ENCODE measurements around the gene ADAMTS9. TPM values are rescaled to one million over a fixed set of nuclear protein-coding genes. Genes with fewer than 3 reads are reported as not detected.

Gene ADAMTS9
- total and polyA plus RNA-seq, 2 experiments from 2014 or later = 0.31 to 0.81 TPM

DNA sequence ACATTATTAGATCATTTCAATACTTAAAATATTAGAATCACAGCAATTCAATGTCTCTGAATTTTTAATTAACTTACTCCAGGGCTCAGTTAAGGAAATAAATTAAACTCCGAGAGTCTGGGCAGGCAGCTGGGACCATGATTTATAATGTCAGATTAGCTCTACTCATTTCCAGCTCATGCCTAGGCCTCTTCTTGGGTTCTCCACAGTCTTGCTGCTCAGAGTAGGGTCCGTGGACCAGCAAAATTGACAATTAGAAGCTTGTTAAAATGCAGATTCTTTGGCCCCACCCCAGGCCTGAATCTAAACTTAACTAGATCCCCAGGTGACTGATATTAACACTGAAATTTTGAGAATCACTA, 28.2 kb downstream of the ADAMTS9 start:
- DNase-seq (ENCODE audit: low spot score) = no peak
- no peak for ATAC-seq
- H3F3A ChIP-seq (replicated peaks; ENCODE audit: low read depth) = no peaks in the 10 kb centered on the region
- H3K36me3 ChIP-seq (ENCODE audit: insufficient read depth) = no peaks in the 10 kb centered on the region
- H3K4me1 ChIP-seq (ENCODE audit: insufficient read depth) = no peaks in the 10 kb centered on the region
- H3K9me3 Mint-ChIP-seq = no peaks in the 10 kb centered on the region
- no peak overlapping the region for H2AFZ ChIP-seq
- no peak overlapping the region for H3K4me3 ChIP-seq
- no peak overlapping the region for H3K27ac Mint-ChIP-seq
- H3K27ac ChIP-seq (ENCODE audit: low read depth) = no peak overlapping the region
- H3K27me3 ChIP-seq (ENCODE audit: insufficient read depth) = no peaks in the 10 kb centered on the region
- no peak overlapping the region for H3K4me3 Mint-ChIP-seq
- H3K36me3 Mint-ChIP-seq (ENCODE audit: low read depth) = no peaks in the 10 kb centered on the region
- TF ChIP-seq, protein P1, sequence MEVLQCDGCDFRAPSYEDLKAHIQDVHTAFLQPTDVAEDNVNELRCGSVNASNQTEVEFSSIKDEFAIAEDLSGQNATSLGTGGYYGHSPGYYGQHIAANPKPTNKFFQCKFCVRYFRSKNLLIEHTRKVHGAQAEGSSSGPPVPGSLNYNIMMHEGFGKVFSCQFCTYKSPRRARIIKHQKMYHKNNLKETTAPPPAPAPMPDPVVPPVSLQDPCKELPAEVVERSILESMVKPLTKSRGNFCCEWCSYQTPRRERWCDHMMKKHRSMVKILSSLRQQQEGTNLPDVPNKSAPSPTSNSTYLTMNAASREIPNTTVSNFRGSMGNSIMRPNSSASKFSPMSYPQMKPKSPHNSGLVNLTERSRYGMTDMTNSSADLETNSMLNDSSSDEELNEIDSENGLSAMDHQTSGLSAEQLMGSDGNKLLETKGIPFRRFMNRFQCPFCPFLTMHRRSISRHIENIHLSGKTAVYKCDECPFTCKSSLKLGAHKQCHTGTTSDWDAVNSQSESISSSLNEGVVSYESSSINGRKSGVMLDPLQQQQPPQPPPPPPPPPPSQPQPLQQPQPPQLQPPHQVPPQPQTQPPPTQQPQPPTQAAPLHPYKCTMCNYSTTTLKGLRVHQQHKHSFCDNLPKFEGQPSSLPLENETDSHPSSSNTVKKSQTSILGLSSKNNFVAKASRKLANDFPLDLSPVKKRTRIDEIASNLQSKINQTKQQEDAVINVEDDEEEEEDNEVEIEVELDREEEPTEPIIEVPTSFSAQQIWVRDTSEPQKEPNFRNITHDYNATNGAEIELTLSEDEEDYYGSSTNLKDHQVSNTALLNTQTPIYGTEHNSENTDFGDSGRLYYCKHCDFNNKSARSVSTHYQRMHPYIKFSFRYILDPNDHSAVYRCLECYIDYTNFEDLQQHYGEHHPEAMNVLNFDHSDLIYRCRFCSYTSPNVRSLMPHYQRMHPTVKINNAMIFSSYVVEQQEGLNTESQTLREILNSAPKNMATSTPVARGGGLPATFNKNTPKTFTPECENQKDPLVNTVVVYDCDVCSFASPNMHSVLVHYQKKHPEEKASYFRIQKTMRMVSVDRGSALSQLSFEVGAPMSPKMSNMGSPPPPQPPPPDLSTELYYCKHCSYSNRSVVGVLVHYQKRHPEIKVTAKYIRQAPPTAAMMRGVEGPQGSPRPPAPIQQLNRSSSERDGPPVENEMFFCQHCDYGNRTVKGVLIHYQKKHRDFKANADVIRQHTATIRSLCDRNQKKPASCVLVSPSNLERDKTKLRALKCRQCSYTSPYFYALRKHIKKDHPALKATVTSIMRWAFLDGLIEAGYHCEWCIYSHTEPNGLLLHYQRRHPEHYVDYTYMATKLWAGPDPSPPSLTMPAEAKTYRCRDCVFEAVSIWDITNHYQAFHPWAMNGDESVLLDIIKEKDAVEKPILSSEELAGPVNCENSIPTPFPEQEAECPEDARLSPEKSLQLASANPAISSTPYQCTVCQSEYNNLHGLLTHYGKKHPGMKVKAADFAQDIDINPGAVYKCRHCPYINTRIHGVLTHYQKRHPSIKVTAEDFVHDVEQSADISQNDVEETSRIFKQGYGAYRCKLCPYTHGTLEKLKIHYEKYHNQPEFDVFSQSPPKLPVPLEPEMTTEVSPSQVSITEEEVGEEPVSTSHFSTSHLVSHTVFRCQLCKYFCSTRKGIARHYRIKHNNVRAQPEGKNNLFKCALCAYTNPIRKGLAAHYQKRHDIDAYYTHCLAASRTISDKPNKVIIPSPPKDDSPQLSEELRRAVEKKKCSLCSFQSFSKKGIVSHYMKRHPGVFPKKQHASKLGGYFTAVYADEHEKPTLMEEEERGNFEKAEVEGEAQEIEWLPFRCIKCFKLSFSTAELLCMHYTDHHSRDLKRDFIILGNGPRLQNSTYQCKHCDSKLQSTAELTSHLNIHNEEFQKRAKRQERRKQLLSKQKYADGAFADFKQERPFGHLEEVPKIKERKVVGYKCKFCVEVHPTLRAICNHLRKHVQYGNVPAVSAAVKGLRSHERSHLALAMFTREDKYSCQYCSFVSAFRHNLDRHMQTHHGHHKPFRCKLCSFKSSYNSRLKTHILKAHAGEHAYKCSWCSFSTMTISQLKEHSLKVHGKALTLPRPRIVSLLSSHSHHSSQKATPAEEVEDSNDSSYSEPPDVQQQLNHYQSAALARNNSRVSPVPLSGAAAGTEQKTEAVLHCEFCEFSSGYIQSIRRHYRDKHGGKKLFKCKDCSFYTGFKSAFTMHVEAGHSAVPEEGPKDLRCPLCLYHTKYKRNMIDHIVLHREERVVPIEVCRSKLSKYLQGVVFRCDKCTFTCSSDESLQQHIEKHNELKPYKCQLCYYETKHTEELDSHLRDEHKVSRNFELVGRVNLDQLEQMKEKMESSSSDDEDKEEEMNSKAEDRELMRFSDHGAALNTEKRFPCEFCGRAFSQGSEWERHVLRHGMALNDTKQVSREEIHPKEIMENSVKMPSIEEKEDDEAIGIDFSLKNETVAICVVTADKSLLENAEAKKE (CRISPR knock-in tag; IDR thresholded peaks at IDR 0.05) = no peak
- TF ChIP-seq JUNB (IDR thresholded peaks at IDR 0.05; ENCODE audit: unreplicated experiment) (no peak), STAT1 (IDR thresholded peaks at IDR 0.05; ENCODE audit: unreplicated experiment) (no peak), ZNF331 (CRISPR knock-in tag; IDR thresholded peaks at IDR 0.05; ENCODE audit: low read depth) (no peak), CREB1 (CRISPR knock-in tag; IDR thresholded peaks at IDR 0.05; ENCODE audit: low read depth) (no peak), ZNF114 (CRISPR knock-in tag; IDR thresholded peaks at IDR 0.05) (no peak), NANOG (IDR thresholded peaks at IDR 0.05; ENCODE audit: borderline replicate concordance) (no peak), EZH2 (IDR thresholded peaks at IDR 0.05; ENCODE audit: low read depth, unreplicated experiment) (no peak), POLR2AphosphoS5 (IDR thresholded peaks at IDR 0.05; ENCODE audit: low read depth) (no peak), EZH2phosphoT487 (IDR thresholded peaks at IDR 0.05; ENCODE audit: unreplicated experiment) (no peak)
- TF ChIP-seq, protein P2, sequence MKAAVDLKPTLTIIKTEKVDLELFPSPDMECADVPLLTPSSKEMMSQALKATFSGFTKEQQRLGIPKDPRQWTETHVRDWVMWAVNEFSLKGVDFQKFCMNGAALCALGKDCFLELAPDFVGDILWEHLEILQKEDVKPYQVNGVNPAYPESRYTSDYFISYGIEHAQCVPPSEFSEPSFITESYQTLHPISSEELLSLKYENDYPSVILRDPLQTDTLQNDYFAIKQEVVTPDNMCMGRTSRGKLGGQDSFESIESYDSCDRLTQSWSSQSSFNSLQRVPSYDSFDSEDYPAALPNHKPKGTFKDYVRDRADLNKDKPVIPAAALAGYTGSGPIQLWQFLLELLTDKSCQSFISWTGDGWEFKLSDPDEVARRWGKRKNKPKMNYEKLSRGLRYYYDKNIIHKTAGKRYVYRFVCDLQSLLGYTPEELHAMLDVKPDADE (IDR thresholded peaks at IDR 0.05) = no peak
- TF ChIP-seq, protein P3, sequence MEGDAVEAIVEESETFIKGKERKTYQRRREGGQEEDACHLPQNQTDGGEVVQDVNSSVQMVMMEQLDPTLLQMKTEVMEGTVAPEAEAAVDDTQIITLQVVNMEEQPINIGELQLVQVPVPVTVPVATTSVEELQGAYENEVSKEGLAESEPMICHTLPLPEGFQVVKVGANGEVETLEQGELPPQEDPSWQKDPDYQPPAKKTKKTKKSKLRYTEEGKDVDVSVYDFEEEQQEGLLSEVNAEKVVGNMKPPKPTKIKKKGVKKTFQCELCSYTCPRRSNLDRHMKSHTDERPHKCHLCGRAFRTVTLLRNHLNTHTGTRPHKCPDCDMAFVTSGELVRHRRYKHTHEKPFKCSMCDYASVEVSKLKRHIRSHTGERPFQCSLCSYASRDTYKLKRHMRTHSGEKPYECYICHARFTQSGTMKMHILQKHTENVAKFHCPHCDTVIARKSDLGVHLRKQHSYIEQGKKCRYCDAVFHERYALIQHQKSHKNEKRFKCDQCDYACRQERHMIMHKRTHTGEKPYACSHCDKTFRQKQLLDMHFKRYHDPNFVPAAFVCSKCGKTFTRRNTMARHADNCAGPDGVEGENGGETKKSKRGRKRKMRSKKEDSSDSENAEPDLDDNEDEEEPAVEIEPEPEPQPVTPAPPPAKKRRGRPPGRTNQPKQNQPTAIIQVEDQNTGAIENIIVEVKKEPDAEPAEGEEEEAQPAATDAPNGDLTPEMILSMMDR (conservative IDR thresholded peaks at IDR 0.05; ENCODE audit: low read depth in 2 of 2) = no peak
- TF ChIP-seq, protein P4, sequence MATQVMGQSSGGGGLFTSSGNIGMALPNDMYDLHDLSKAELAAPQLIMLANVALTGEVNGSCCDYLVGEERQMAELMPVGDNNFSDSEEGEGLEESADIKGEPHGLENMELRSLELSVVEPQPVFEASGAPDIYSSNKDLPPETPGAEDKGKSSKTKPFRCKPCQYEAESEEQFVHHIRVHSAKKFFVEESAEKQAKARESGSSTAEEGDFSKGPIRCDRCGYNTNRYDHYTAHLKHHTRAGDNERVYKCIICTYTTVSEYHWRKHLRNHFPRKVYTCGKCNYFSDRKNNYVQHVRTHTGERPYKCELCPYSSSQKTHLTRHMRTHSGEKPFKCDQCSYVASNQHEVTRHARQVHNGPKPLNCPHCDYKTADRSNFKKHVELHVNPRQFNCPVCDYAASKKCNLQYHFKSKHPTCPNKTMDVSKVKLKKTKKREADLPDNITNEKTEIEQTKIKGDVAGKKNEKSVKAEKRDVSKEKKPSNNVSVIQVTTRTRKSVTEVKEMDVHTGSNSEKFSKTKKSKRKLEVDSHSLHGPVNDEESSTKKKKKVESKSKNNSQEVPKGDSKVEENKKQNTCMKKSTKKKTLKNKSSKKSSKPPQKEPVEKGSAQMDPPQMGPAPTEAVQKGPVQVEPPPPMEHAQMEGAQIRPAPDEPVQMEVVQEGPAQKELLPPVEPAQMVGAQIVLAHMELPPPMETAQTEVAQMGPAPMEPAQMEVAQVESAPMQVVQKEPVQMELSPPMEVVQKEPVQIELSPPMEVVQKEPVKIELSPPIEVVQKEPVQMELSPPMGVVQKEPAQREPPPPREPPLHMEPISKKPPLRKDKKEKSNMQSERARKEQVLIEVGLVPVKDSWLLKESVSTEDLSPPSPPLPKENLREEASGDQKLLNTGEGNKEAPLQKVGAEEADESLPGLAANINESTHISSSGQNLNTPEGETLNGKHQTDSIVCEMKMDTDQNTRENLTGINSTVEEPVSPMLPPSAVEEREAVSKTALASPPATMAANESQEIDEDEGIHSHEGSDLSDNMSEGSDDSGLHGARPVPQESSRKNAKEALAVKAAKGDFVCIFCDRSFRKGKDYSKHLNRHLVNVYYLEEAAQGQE (IDR thresholded peaks at IDR 0.05; ENCODE audit: unreplicated experiment) = no peak
- H3K9me2 ChIP-seq (ENCODE audit: insufficient read depth) = no peaks in the 10 kb centered on the region
- H3K4me2 ChIP-seq = no peak overlapping the region
- no peaks in the 10 kb centered on the region for H3K79me2 ChIP-seq (replicated peaks; ENCODE audit: insufficient read depth)
- no peaks in the 10 kb centered on the region for H4K20me1 ChIP-seq (replicated peaks; ENCODE audit: insufficient read depth)
- H3K27me3 Mint-ChIP-seq (ENCODE audit: insufficient read depth, low read depth, poor library complexity) = no peaks in the 10 kb centered on the region
- H3K4me1 Mint-ChIP-seq = no peaks in the 10 kb centered on the region; the same call in 1 of the 3 replicates
